Common myeloid progenitor, CD34-positive (primary cell): ENCODE data around the gene SPATS2L.
"Not testable (repeated sequence)": the region's sequence is repeated elsewhere in the genome, so short reads cannot be mapped to it uniquely, and the experiment has no call there.

Source experiments
- CTCF ChIA-PET: fragments of 350-600 bp; sonication (Branson Sonifier 250); formaldehyde crosslinking; loops from one replicate; lab custom pipeline; 2021; ENCODE audit warnings: antibody characterized with exemption; lab: Charles Lee
- POLR2A ChIA-PET: fragments of 350-600 bp; sonication (Branson Sonifier 250); formaldehyde crosslinking; loops from one replicate; lab custom pipeline; 2021; ENCODE audit warnings: antibody characterized with exemption; lab: Charles Lee
- DNase-seq, 3 donors: peaks; one replicate each; pipeline versions ENCODE4 v3.0.0 to v3.0.0-alpha.2; 2013
- H3K27ac ChIP-seq, 2 experiments: 1 replicate in 1 of 2; 2 replicates in 1 of 2; pipeline ENCODE4 v1.7.0; 2013; ENCODE audit warnings: inconsistent platforms in 2 of 2, low read length in 2 of 2, mild to moderate bottlenecking in 2 of 2, low read depth in 1 of 2, moderate library complexity in 1 of 2; ENCODE audit not compliant: severe bottlenecking in 2 of 2, insufficient read depth in 1 of 2, poor library complexity in 1 of 2
- H3K27me3 ChIP-seq, 5 experiments: replicated peaks in 2 of 5; 1 replicate in 3 of 5; 2 replicates in 2 of 5; pipeline versions ENCODE4 v1.6.1 to v1.7.0; 2013; ENCODE audit warnings: low read length in 4 of 5, mild to moderate bottlenecking in 2 of 5, moderate library complexity in 2 of 5, inconsistent platforms in 1 of 5; ENCODE audit not compliant: insufficient read depth in 5 of 5, control insufficient read depth in 4 of 5
- H3K36me3 ChIP-seq, 4 experiments: 1 replicate in 2 of 4; 2 replicates in 2 of 4; pipeline versions ENCODE4 v1.6.1 to v1.7.0; 2013; ENCODE audit warnings: low read length in 3 of 4, control low read depth in 1 of 4, mild to moderate bottlenecking in 1 of 4; ENCODE audit not compliant: control insufficient read depth in 4 of 4, insufficient read depth in 4 of 4
- H3K4me1 ChIP-seq, 4 experiments: 1 replicate in 3 of 4; 2 replicates in 1 of 4; pipeline versions ENCODE4 v1.6.1 to v1.7.1; 2013; ENCODE audit warnings: low read length in 3 of 4, mild to moderate bottlenecking in 3 of 4, control low read depth in 1 of 4, inconsistent platforms in 1 of 4, moderate library complexity in 1 of 4; ENCODE audit not compliant: control insufficient read depth in 4 of 4, insufficient read depth in 4 of 4; ENCODE audit errors: control extremely low read depth in 1 of 4
- H3K4me3 ChIP-seq, 7 experiments: 1 replicate in 4 of 7; 2 replicates in 3 of 7; pipeline versions ENCODE4 v1.5.1 to v1.7.0; 2013; ENCODE audit warnings: mild to moderate bottlenecking in 7 of 7, low read length in 6 of 7, moderate library complexity in 6 of 7, inconsistent platforms in 2 of 7, low read depth in 2 of 7, control low read depth in 1 of 7; ENCODE audit not compliant: insufficient read depth in 4 of 7, control insufficient read depth in 1 of 7; ENCODE audit errors: extremely low read depth in 1 of 7
- H3K9me3 ChIP-seq, 5 experiments: 1 replicate in 4 of 5; 2 replicates in 1 of 5; pipeline versions ENCODE4 v1.6.1 to v1.7.1; 2013; ENCODE audit warnings: low read length in 4 of 5, mild to moderate bottlenecking in 2 of 5, inconsistent platforms in 1 of 5, low read depth in 1 of 5, moderate library complexity in 1 of 5; ENCODE audit not compliant: control insufficient read depth in 4 of 5, insufficient read depth in 2 of 5; ENCODE audit errors: control extremely low read depth in 1 of 5
- WGBS: methylation state at CpG from one replicate; pipeline ENCODE4 v1.1.5; 2013; ENCODE audit not compliant: insufficient coverage; 5-methylcytosine and 5-hydroxymethylcytosine counted together

SPATS2L gene

GRCh38 chr2:200340508-200341224, 34.2 kb downstream of the SPATS2L start:
- DNase-seq = no peak
- Histone ChIP-seq H3K4me3 (no peak overlapping the region), H3K36me3 (no peaks in the 10 kb centered on the region), H3K9me3 (peaks cover 0 to 1% (median 0%) of the 10 kb centered on the region in 5 experiments), H3K27ac (no peak overlapping the region), H3K27me3 (no peaks in the 10 kb centered on the region), H3K4me1 (peaks cover 0 to 24% (median 16%) of the 10 kb centered on the region in 4 experiments)
- 100% methylated on average over 2 of the region's 6 CpGs for WGBS
- CTCF ChIA-PET = no interaction called here
- POLR2A ChIA-PET = no interaction called here

DNA sequence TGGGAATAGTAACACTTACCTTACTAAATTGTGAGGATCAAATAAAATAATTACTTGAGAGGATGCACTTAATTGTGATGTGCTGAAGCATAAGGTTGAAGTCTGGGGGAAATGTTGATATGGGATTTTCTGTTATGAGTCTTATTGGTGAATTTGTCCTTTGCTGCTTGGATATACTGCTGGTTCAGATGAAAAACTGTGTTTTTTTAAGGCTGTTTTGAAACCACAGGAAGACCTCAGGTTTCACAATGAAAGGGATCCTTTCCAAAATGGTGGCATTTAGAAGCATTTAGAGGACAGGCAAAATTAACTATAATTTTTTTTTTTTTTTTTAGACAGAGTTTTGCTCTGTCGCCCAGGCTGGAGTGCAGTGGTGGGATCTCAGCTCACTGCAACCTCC, 34.9 kb downstream of the SPATS2L start:
- Histone ChIP-seq H3K4me3 (no peak overlapping the region), H3K4me1 (peaks cover 0 to 24% (median 16%) of the 10 kb centered on the region in 4 experiments), H3K27me3 (no peaks in the 10 kb centered on the region), H3K9me3 (peaks cover 0 to 1% (median 0%) of the 10 kb centered on the region in 5 experiments), H3K36me3 (no peaks in the 10 kb centered on the region), H3K27ac (no peak overlapping the region)
- no CpG with 5 or more reads among the region's 1 CpG for WGBS
- CTCF ChIA-PET = interaction anchor here (1.1 kb wide), 1 partner anchor 36 kb away, joined by 3 read pairs; no protein-coding TSS in a partner anchor
- POLR2A ChIA-PET = no interaction called here
- DNase-seq = no peak

DNA sequence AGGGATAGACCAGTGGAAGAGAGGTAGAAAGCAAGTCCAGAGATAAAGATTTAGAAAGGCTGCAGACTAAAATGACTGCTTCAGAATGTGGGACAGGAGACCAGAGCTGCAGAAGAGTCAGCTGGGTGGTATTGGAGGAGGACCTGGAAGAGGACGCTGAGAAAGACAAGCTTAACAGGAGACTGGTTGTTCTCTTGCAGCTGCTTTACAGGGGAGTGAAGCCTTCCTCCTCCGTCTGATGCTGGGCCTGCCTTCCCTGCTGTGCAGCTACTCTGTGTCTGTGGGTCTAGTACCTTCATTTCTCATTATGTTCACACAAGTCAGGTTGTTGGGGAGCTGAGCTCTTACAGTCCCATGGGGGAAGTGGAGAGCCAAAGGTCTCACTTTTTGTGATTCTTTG, 35.7 kb downstream of the SPATS2L start:
- 100% methylated on average over 2 of the region's 2 CpGs for WGBS
- no peak overlapping the region for H3K27ac ChIP-seq
- no peaks in the 10 kb centered on the region for H3K27me3 ChIP-seq
- H3K36me3 ChIP-seq = no peaks in the 10 kb centered on the region
- no peak for DNase-seq
- POLR2A ChIA-PET = interaction anchor here (0.7 kb wide), 1 partner anchor 24 kb away, joined by 3 read pairs; no protein-coding TSS in a partner anchor
- H3K9me3 ChIP-seq = peaks cover 0 to 1% (median 0%) of the 10 kb centered on the region in 5 experiments
- H3K4me1 ChIP-seq = peaks cover 0 to 24% (median 16%) of the 10 kb centered on the region in 4 experiments
- no peak overlapping the region for H3K4me3 ChIP-seq
- CTCF ChIA-PET = interaction anchor here (1.1 kb wide), 1 partner anchor 35 kb away, joined by 3 read pairs; no protein-coding TSS in a partner anchor

- Histone ChIP-seq H3K9me3 (peaks cover 0 to 1% (median 0%) of the 10 kb centered on the region in 5 experiments), H3K27ac (no peak overlapping the region), H3K27me3 (no peaks in the 10 kb centered on the region), H3K36me3 (no peaks in the 10 kb centered on the region), H3K4me3 (no peak overlapping the region), H3K4me1 (peaks cover 0 to 24% (median 16%) of the 10 kb centered on the region in 4 experiments)
- POLR2A ChIA-PET = interaction anchor here (0.7 kb wide), 1 partner anchor 25 kb away, joined by 3 read pairs; no protein-coding TSS in a partner anchor
- DNase-seq = no peak
- CTCF ChIA-PET = no interaction called here
- no CpG with 5 or more reads among the region's 1 CpG for WGBS
Observed at GRCh38 chr2:200342654-200343053, 36.2 kb downstream of the SPATS2L start.

GRCh38 chr2:200344202-200344601, 37.7 kb downstream of the SPATS2L start:
- H3K4me3 ChIP-seq, DNase-seq, H3K27me3 ChIP-seq, CTCF ChIA-PET, H3K27ac ChIP-seq, POLR2A ChIA-PET, H3K9me3 ChIP-seq, H3K36me3 ChIP-seq: not testable (repeated sequence)
- WGBS = no CpG with 5 or more reads among the region's 1 CpG
- H3K4me1 ChIP-seq = peaks cover 0 to 12% (median 8%) of the 10 kb centered on the region in 4 experiments

GRCh38 chr2:200345975-200346374, 39.5 kb downstream of the SPATS2L start:
- WGBS = no CpG with 5 or more reads among the region's 1 CpG
- DNase-seq = no peak
- POLR2A ChIA-PET = no interaction called here
- H3K4me1 ChIP-seq = no peaks in the 10 kb centered on the region
- H3K4me3 ChIP-seq = no peak overlapping the region
- no peaks in the 10 kb centered on the region for H3K27me3 ChIP-seq
- CTCF ChIA-PET = interaction anchor here (1.0 to 1.8 kb wide), 2 partner anchors 14 to 18 kb away, joined by 3 to 5 read pairs; no protein-coding TSS in a partner anchor
- no peak overlapping the region for H3K27ac ChIP-seq
- H3K9me3 ChIP-seq = peaks cover 0 to 1% (median 0%) of the 10 kb centered on the region in 5 experiments
- H3K36me3 ChIP-seq = no peaks in the 10 kb centered on the region

GRCh38 chr2:200347301-200347700, 40.8 kb downstream of the SPATS2L start:
- Histone ChIP-seq H3K4me1 (no peaks in the 10 kb centered on the region), H3K27me3 (no peaks in the 10 kb centered on the region), H3K27ac (no peak overlapping the region), H3K9me3 (peaks cover 0 to 1% (median 0%) of the 10 kb centered on the region in 5 experiments), H3K36me3 (no peaks in the 10 kb centered on the region), H3K4me3 (no peak overlapping the region)
- ChIA-PET POLR2A (no interaction called here), CTCF (interaction anchor here (1.5 to 1.8 kb wide), 2 partner anchors 15 kb away, joined by 4 to 5 read pairs; no protein-coding TSS in a partner anchor)
- DNase-seq = no peak
- WGBS = 94% methylated on average over 2 of the region's 3 CpGs
